Esophagus muscularis mucosa (tissue), 4 donors: Measurements from ENCODE around the gene TGFBR3.

Experiments used
- EP300 ChIP-seq: sonication (generic); formaldehyde crosslinking; IDR thresholded peaks from one replicate; pipeline ENCODE4 v1.6.1; 2017; ENCODE audit warnings: antibody characterized with exemption
- POLR2A ChIP-seq: fragments of 450-650 bp; IDR thresholded peaks from one replicate; pipeline ENCODE4 v1.6.1; 2017; ENCODE audit warnings: antibody characterized with exemption, moderate library complexity, mild to moderate bottlenecking, low read depth
- TF ChIP-seq, protein P1 (sequence below), 3 experiments: fragments of 200-600 bp in 2 of 3; fragments of 450-650 bp in 1 of 3; sonication (generic) in 2 of 3; IDR thresholded peaks; one replicate each; pipeline ENCODE4 v1.5.1; 2017 to 2019; ENCODE audit warnings: antibody characterized with exemption in 3 of 3, mild to moderate bottlenecking in 2 of 3, moderate library complexity in 1 of 3

DNA sequence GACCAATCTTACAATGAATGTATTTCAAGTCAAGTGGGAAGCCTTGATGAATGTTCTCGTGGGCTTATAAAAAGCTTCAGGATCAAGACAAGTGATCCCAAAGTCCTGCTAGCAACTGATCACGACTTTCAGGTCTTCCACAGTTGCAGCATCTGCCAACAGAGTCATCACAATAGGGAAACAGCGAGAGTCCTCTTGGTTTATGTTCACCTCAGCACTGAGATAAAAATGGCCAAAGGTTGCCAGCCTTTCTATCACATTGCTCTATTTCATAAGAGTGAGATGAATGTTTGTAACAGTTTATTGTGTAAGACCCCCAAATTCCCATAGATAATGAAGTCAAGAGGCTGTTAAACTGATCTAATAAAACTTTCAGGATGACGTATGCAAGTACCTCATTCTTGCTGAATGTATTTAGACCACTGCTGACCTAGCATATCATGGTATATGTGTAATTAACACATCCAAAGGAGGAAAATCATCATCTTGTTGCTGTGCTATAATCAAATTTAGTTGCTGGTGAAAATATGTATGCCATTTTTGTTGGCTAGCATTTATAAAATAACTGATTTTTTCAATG, 150.6 kb downstream of the TGFBR3 start:
- TF ChIP-seq EP300, result no peak
- no peak for TF ChIP-seq POLR2A
- TF ChIP-seq, protein P1, sequence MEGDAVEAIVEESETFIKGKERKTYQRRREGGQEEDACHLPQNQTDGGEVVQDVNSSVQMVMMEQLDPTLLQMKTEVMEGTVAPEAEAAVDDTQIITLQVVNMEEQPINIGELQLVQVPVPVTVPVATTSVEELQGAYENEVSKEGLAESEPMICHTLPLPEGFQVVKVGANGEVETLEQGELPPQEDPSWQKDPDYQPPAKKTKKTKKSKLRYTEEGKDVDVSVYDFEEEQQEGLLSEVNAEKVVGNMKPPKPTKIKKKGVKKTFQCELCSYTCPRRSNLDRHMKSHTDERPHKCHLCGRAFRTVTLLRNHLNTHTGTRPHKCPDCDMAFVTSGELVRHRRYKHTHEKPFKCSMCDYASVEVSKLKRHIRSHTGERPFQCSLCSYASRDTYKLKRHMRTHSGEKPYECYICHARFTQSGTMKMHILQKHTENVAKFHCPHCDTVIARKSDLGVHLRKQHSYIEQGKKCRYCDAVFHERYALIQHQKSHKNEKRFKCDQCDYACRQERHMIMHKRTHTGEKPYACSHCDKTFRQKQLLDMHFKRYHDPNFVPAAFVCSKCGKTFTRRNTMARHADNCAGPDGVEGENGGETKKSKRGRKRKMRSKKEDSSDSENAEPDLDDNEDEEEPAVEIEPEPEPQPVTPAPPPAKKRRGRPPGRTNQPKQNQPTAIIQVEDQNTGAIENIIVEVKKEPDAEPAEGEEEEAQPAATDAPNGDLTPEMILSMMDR (IDR thresholded peaks at IDR 0.05), result no peak
